Fibroblast of skin of scalp (primary cell): ENCODE results near the gene PDIA2. TPM values are rescaled to one million over a fixed set of nuclear protein-coding genes. Genes with fewer than 3 reads are reported as not detected.
"Not testable (repeated sequence)": the region's sequence is repeated elsewhere in the genome, so short reads cannot be mapped to it uniquely, and the experiment has no call there.

ENCODE experiments used
- DNase-seq: peaks from one replicate; pipeline ENCODE4 v3.0.0-alpha.2; 2013
- polyA plus RNA-seq, 2 experiments: library from polyadenylated mRNA; unstranded; fragments of 120-200 nt; gene quantifications; one replicate each; pipeline ENCODE4 v1.2.1, GENCODE V29; 2013; ENCODE audit not compliant: insufficient read length in 2 of 2

PDIA2 gene
- polyA plus RNA-seq (2013, experiment 1 of 2; ENCODE audit: insufficient read length) = 0.20 TPM
- 0.48 TPM for polyA plus RNA-seq (2013, experiment 2 of 2; ENCODE audit: insufficient read length)

GRCh38 chr16:283033-283805, at the start of gene PDIA2:
Gene PDIA2 (plus strand): TSS chr16:283164. CDS start chr16:283170, 6 bp downstream.
- DNase-seq = no peak

GRCh38 chr16:234468-235305, 48.3 kb upstream of the PDIA2 start, which contains the start of gene FAM234A:
Gene FAM234A (plus strand): TSS chr16:234821. CDS start chr16:254414, 19,593 bp downstream.
- DNase-seq = peak; percentile 90

GRCh38 chr16:239948-240277, 43.1 kb upstream of the PDIA2 start:
- no peak for DNase-seq

- DNase-seq = no peak
Observed at GRCh38 chr16:240559-240958, 42.4 kb upstream of the PDIA2 start.

- DNase-seq = no peak
Observed at GRCh38 chr16:242281-242680, 40.7 kb upstream of the PDIA2 start.

- DNase-seq = no peak
Observed at GRCh38 chr16:243348-243747, 39.6 kb upstream of the PDIA2 start.

- DNase-seq = no peak
Observed at GRCh38 chr16:245105-245504, 37.9 kb upstream of the PDIA2 start.

- DNase-seq = no peak
Observed at GRCh38 chr16:247027-247426, 35.9 kb upstream of the PDIA2 start.

- no peak for DNase-seq
Observed at GRCh38 chr16:249431-249830, 33.5 kb upstream of the PDIA2 start.

GRCh38 chr16:252366-253337, 30.3 kb upstream of the PDIA2 start:
- DNase-seq = no peak

GRCh38 chr16:253833-254232, 29.1 kb upstream of the PDIA2 start:
- no peak for DNase-seq

- DNase-seq = no peak
Observed at GRCh38 chr16:254461-254860, 28.5 kb upstream of the PDIA2 start.

- no peak for DNase-seq
Observed at GRCh38 chr16:255183-255582, 27.8 kb upstream of the PDIA2 start.

GRCh38 chr16:258091-258490, 24.9 kb upstream of the PDIA2 start:
- DNase-seq = not testable (repeated sequence)

GRCh38 chr16:259226-259625, 23.7 kb upstream of the PDIA2 start:
- no peak for DNase-seq

- DNase-seq = no peak
Observed at GRCh38 chr16:259814-260253, 23.1 kb upstream of the PDIA2 start.

- DNase-seq = no peak
Observed at GRCh38 chr16:260326-260725, 22.6 kb upstream of the PDIA2 start.

- no peak for DNase-seq
Observed at GRCh38 chr16:261031-261691, 21.8 kb upstream of the PDIA2 start.

GRCh38 chr16:262121-262745, 20.7 kb upstream of the PDIA2 start:
- DNase-seq = no peak

- no peak for DNase-seq
Observed at GRCh38 chr16:263182-263774, 19.7 kb upstream of the PDIA2 start.

- DNase-seq = no peak
Observed at GRCh38 chr16:263944-264343, 19.0 kb upstream of the PDIA2 start.
